HepG2 (cell line): ENCODE measurements around the gene DNAH9. TPM values are rescaled to one million over a fixed set of nuclear protein-coding genes. Genes with fewer than 3 reads are reported as not detected.

ENCODE experiments used
- ATAC-seq: fragments of 200-7000 bp; cut with Tn5 transposase; 3 replicates; pipeline ENCODE4 v1.9.1; 2020; ENCODE audit warnings: mild to moderate bottlenecking, moderate library complexity
- BruUV-seq: library from RNA; stranded (reverse); fragments of 400-500 nt; replicated peaks from 2 replicates; lab custom pipeline; 2021; lab: Mats Ljungman, UMichigan
- CTCF ChIA-PET: fragments of 300-600 bp; formaldehyde crosslinking; extraction: SDS; loops from one replicate; lab custom pipeline; 2021; ENCODE audit warnings: low total read pairs, inconsistent platforms, low intra/inter-chr PET ratio; lab: Yijun Ruan, JAX
- POLR2A ChIA-PET: fragments of 350-600 bp; sonication (Branson Sonifier 250); formaldehyde crosslinking; loops from one replicate; lab custom pipeline; 2020; ENCODE audit warnings: antibody characterized with exemption, inconsistent platforms; lab: Yijun Ruan, JAX
- DNase-seq: peaks from one replicate; pipeline ENCODE4 v3.0.0-alpha.2; 2015; ENCODE audit warnings: low spot score
- FAIRE-seq: peaks from 3 replicates; lab custom pipeline; 2011; peaks lifted over from hg19 to GRCh38; lab: Jason Lieb, UNC
- H2AFZ ChIP-seq: one replicate; pipeline ENCODE4 v1.6.1; 2011; ENCODE audit warnings: low read length, inconsistent platforms
- H3K27ac ChIP-seq: fragments of 300-600 bp; 3 replicates; pipeline ENCODE4 v1.8.0; 2011; ENCODE audit warnings: mixed run types, mild to moderate bottlenecking, mixed read lengths, low read length, inconsistent platforms; ENCODE audit not compliant: insufficient read depth; ENCODE audit errors: extremely low read length
- H3K27me3 ChIP-seq, 2 experiments: fragments of 200-600 bp in 1 of 2; 2 replicates in 1 of 2; 3 replicates in 1 of 2; pipeline versions ENCODE4 v1.6.0 to v1.8.0; 2011; ENCODE audit warnings: low read length in 2 of 2, mild to moderate bottlenecking in 2 of 2, moderate library complexity in 2 of 2, inconsistent platforms in 1 of 2; ENCODE audit not compliant: insufficient read depth in 2 of 2, control insufficient read depth in 1 of 2
- H3K36me3 ChIP-seq, 2 experiments: fragments of 200-600 bp in 1 of 2; replicated peaks in 1 of 2; 2 replicates in 1 of 2; 3 replicates in 1 of 2; pipeline versions ENCODE4 v1.5.1 to v1.8.0; 2011; ENCODE audit warnings: low read length in 2 of 2, inconsistent platforms in 1 of 2; ENCODE audit not compliant: insufficient read depth in 2 of 2, control insufficient read depth in 1 of 2
- H3K4me1 ChIP-seq: 2 replicates; pipeline ENCODE4 v1.5.1; 2012; ENCODE audit warnings: low read length, inconsistent platforms; ENCODE audit not compliant: insufficient read depth
- H3K4me2 ChIP-seq: 2 replicates; pipeline ENCODE4 v1.6.0; 2011; ENCODE audit warnings: low read depth, low read length, inconsistent platforms
- H3K4me3 ChIP-seq, 3 experiments: fragments of 200-600 bp in 1 of 3; sonication (generic), shearing (Covaris generic) in 1 of 3; replicated peaks in 1 of 3; 2 replicates each; pipeline ENCODE4 v1.5.1; 2011 to 2016; ENCODE audit warnings: low read length in 3 of 3, inconsistent platforms in 2 of 3, low read depth in 2 of 3, mild to moderate bottlenecking in 2 of 3, control low read depth in 1 of 3, mixed read lengths in 1 of 3; ENCODE audit not compliant: insufficient read depth in 1 of 3
- H3K79me2 ChIP-seq: one replicate; pipeline ENCODE4 v1.6.1; 2011; ENCODE audit warnings: low read length, inconsistent platforms; ENCODE audit not compliant: insufficient read depth
- H3K9ac ChIP-seq: 2 replicates; pipeline ENCODE4 v1.6.0; 2011; ENCODE audit warnings: mild to moderate bottlenecking, low read depth, low read length, inconsistent platforms; ENCODE audit not compliant: insufficient read depth
- H3K9me3 ChIP-seq: 2 replicates; pipeline ENCODE4 v1.5.1; 2012; ENCODE audit warnings: mild to moderate bottlenecking, low read length
- H4K20me1 ChIP-seq: 2 replicates; pipeline ENCODE4 v1.6.0; 2011; ENCODE audit warnings: inconsistent platforms, mild to moderate bottlenecking, low read length, moderate library complexity; ENCODE audit not compliant: insufficient read depth
- FOXM1 ChIP-seq: sonication (generic); formaldehyde crosslinking; IDR thresholded peaks from 2 replicates; pipeline ENCODE4 v1.5.0; 2020; ENCODE audit warnings: missing genetic modification reagents
- NCOA1 ChIP-seq: sonication (generic); formaldehyde crosslinking; IDR thresholded peaks from 2 replicates; pipeline ENCODE4 v1.9.0; 2021; ENCODE audit warnings: missing genetic modification reagents
- NR0B2 ChIP-seq: sonication (generic); formaldehyde crosslinking; IDR thresholded peaks from 2 replicates; pipeline ENCODE4 v1.4.0; 2020; ENCODE audit warnings: mild to moderate bottlenecking, missing genetic modification reagents
- RBFOX2 ChIP-seq: fragments of 200-400 bp; formaldehyde crosslinking; IDR thresholded peaks from 2 replicates; pipeline ENCODE4 v1.6.1; 2017; ENCODE audit warnings: low read depth, mild to moderate bottlenecking, low read length
- RXRB ChIP-seq: IDR thresholded peaks from 2 replicates; pipeline ENCODE4 v1.6.1; 2016; ENCODE audit warnings: borderline replicate concordance, missing genetic modification reagents, missing compliant biosample characterization
- STAT5B ChIP-seq: sonication (generic); formaldehyde crosslinking; IDR thresholded peaks from 2 replicates; pipeline ENCODE4 v1.4.0; 2020; ENCODE audit warnings: missing genetic modification reagents
- ZC3H4 ChIP-seq: sonication (generic); formaldehyde crosslinking; IDR thresholded peaks from 2 replicates; pipeline ENCODE4 v1.4.0; 2020; ENCODE audit warnings: missing genetic modification reagents, borderline replicate concordance
- ZFP90 ChIP-seq: sonication (generic); formaldehyde crosslinking; IDR thresholded peaks from 2 replicates; pipeline ENCODE4 v1.8.0; 2022; ENCODE audit warnings: missing genetic modification reagents, mild to moderate bottlenecking, inconsistent platforms, borderline replicate concordance
- ZNF256 ChIP-seq: sonication (generic); formaldehyde crosslinking; conservative IDR thresholded peaks from 2 replicates; pipeline ENCODE4 v1.4.0; 2020; ENCODE audit warnings: missing genetic modification reagents
- ZNF446 ChIP-seq: sonication (generic); formaldehyde crosslinking; IDR thresholded peaks from 2 replicates; pipeline ENCODE4 v1.5.0; 2020; ENCODE audit warnings: mild to moderate bottlenecking, missing genetic modification reagents
- ZNF598 ChIP-seq: sonication (generic); formaldehyde crosslinking; IDR thresholded peaks from 2 replicates; pipeline ENCODE4 v1.5.1; 2020; ENCODE audit warnings: mild to moderate bottlenecking, missing genetic modification reagents, borderline replicate concordance
- WGBS: methylation state at CpG from one replicate; pipeline ENCODE4 v1.1.6; 2017; ENCODE audit warnings: low lambda C conversion rate; 5-methylcytosine and 5-hydroxymethylcytosine counted together
- in situ Hi-C: cut with HindIII; loops from 2 replicates; pipeline ENCODE4 v1.10.0; 2017; ENCODE audit warnings: low pct_unique_long_range_greater_than_20kb; ENCODE audit not compliant: extremely low pct_ligation_motif_present
- intact Hi-C: fragments of 100-400 bp; cut with micrococcal nuclease; formaldehyde crosslinking; loops from one replicate; pipeline ENCODE4 v1.10.0; 2022; ENCODE audit not compliant: unreplicated experiment
- polyA plus RNA-seq, 8 experiments: library from polyadenylated mRNA; depleted of rRNA in 3 of 8; stranded (reverse) in 7 of 8; unstranded in 1 of 8; fragments of >200 nt; fragmentation: Illumina TruSeq in 4 of 8; extraction: Trizol in 4 of 8; gene quantifications; 2 replicates each; pipeline versions ENCODE4 v1.2.1 to v1.2.3, GENCODE V29; 2011 to 2016; ENCODE audit warnings: low read depth in 4 of 8, missing spikeins in 1 of 8, mixed read lengths in 1 of 8; ENCODE audit not compliant: insufficient read depth in 1 of 8
- total RNA-seq, 5 experiments: library from RNA; depleted of rRNA; stranded (reverse); fragments of >200 nt; fragmentation: Illumina TruSeq; extraction: Trizol; gene quantifications; 2 replicates each; pipeline ENCODE4 v1.2.3, GENCODE V29; 2016; ENCODE audit warnings: low read depth in 1 of 5
- TF ChIP-seq, protein P1 (sequence below): sonication (generic); formaldehyde crosslinking; IDR thresholded peaks from 2 replicates; pipeline ENCODE4 v1.4.0; 2020; ENCODE audit warnings: missing genetic modification reagents, mild to moderate bottlenecking, borderline replicate concordance
- TF ChIP-seq, protein P2 (sequence below): sonication (generic); IDR thresholded peaks from 2 replicates; pipeline ENCODE4 v1.6.1; 2016; ENCODE audit warnings: low read depth, borderline replicate concordance
- TF ChIP-seq, protein P3 (sequence below): sonication (generic); formaldehyde crosslinking; IDR thresholded peaks from 2 replicates; pipeline ENCODE4 v1.9.0; 2021; ENCODE audit warnings: mild to moderate bottlenecking, missing genetic modification reagents

Gene DNAH9
- total and polyA plus RNA-seq, 2 of the 13 experiments (the other 11 are each of a cell fraction or from before 2014, with no cell fraction given) = not detected

- TF ChIP-seq, protein P1, sequence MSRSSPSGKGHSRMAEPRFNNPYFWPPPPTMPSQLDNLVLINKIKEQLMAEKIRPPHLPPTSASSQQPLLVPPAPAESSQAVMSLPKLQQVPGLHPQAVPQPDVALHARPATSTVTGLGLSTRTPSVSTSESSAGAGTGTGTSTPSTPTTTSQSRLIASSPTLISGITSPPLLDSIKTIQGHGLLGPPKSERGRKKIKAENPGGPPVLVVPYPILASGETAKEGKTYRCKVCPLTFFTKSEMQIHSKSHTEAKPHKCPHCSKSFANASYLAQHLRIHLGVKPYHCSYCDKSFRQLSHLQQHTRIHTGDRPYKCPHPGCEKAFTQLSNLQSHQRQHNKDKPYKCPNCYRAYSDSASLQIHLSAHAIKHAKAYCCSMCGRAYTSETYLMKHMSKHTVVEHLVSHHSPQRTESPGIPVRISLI (CRISPR knock-in tag) = no peak
- no peak for TF ChIP-seq NCOA1 (CRISPR knock-in tag)
- TF ChIP-seq, protein P2, sequence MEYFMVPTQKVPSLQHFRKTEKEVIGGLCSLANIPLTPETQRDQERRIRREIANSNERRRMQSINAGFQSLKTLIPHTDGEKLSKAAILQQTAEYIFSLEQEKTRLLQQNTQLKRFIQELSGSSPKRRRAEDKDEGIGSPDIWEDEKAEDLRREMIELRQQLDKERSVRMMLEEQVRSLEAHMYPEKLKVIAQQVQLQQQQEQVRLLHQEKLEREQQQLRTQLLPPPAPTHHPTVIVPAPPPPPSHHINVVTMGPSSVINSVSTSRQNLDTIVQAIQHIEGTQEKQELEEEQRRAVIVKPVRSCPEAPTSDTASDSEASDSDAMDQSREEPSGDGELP = no peak
- TF ChIP-seq FOXM1 (CRISPR knock-in tag) = no peak
Measured at GRCh38 chr17:11641521-11642275, 43.4 kb downstream of the DNAH9 start (continued).

GRCh38 chr17:11642655-11643054 lies 44.4 kb downstream of the DNAH9 start:
- POLR2A ChIA-PET = no interaction called here
- CTCF ChIA-PET = no interaction called here
- H3K27me3 ChIP-seq = peaks cover 0 to 2% of the 10 kb centered on the region in 2 experiments; a peak in 2 of 5 replicates
- no peaks in the 10 kb centered on the region for H3K36me3 ChIP-seq
- intact Hi-C loops (no loop called here), in situ Hi-C loops (no loop called here)
- H2AFZ ChIP-seq = no peak overlapping the region
- ATAC-seq = no peak
- no peak for FAIRE-seq
- H3K4me1 ChIP-seq = no peaks in the 10 kb centered on the region
- H3K79me2 ChIP-seq = no peaks in the 10 kb centered on the region
- no peak overlapping the region for H3K27ac ChIP-seq
- H4K20me1 ChIP-seq = no peaks in the 10 kb centered on the region
- H3K4me3 ChIP-seq = no peak overlapping the region
- 15% methylated on average over 10 of the region's 10 CpGs for WGBS
- BruUV-seq = no TSS peak
- DNase-seq = no peak
- H3K4me2 ChIP-seq = no peak overlapping the region
- no peak overlapping the region for H3K9ac ChIP-seq
- H3K9me3 ChIP-seq = no peaks in the 10 kb centered on the region
- no peak for TF ChIP-seq ZNF598 (CRISPR knock-in tag)
- TF ChIP-seq ZFP90 (CRISPR knock-in tag) = no peak
- TF ChIP-seq RBFOX2 = no peak
- no peak for TF ChIP-seq ZNF256 (CRISPR knock-in tag)
- TF ChIP-seq RXRB (CRISPR knock-in tag) = no peak
- TF ChIP-seq ZC3H4 (CRISPR knock-in tag) = no peak
- no peak for TF ChIP-seq STAT5B (CRISPR knock-in tag)
- TF ChIP-seq, protein P3, sequence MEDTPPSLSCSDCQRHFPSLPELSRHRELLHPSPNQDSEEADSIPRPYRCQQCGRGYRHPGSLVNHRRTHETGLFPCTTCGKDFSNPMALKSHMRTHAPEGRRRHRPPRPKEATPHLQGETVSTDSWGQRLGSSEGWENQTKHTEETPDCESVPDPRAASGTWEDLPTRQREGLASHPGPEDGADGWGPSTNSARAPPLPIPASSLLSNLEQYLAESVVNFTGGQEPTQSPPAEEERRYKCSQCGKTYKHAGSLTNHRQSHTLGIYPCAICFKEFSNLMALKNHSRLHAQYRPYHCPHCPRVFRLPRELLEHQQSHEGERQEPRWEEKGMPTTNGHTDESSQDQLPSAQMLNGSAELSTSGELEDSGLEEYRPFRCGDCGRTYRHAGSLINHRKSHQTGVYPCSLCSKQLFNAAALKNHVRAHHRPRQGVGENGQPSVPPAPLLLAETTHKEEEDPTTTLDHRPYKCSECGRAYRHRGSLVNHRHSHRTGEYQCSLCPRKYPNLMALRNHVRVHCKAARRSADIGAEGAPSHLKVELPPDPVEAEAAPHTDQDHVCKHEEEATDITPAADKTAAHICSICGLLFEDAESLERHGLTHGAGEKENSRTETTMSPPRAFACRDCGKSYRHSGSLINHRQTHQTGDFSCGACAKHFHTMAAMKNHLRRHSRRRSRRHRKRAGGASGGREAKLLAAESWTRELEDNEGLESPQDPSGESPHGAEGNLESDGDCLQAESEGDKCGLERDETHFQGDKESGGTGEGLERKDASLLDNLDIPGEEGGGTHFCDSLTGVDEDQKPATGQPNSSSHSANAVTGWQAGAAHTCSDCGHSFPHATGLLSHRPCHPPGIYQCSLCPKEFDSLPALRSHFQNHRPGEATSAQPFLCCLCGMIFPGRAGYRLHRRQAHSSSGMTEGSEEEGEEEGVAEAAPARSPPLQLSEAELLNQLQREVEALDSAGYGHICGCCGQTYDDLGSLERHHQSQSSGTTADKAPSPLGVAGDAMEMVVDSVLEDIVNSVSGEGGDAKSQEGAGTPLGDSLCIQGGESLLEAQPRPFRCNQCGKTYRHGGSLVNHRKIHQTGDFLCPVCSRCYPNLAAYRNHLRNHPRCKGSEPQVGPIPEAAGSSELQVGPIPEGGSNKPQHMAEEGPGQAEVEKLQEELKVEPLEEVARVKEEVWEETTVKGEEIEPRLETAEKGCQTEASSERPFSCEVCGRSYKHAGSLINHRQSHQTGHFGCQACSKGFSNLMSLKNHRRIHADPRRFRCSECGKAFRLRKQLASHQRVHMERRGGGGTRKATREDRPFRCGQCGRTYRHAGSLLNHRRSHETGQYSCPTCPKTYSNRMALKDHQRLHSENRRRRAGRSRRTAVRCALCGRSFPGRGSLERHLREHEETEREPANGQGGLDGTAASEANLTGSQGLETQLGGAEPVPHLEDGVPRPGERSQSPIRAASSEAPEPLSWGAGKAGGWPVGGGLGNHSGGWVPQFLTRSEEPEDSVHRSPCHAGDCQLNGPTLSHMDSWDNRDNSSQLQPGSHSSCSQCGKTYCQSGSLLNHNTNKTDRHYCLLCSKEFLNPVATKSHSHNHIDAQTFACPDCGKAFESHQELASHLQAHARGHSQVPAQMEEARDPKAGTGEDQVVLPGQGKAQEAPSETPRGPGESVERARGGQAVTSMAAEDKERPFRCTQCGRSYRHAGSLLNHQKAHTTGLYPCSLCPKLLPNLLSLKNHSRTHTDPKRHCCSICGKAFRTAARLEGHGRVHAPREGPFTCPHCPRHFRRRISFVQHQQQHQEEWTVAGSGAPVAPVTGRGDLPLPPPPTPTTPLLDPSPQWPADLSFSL = no peak
- no peak for TF ChIP-seq NR0B2 (CRISPR knock-in tag)
- no peak for TF ChIP-seq ZNF446 (CRISPR knock-in tag)
